HepG2 (cell line): ENCODE measurements around the gene HACD1. TPM values are rescaled to one million over a fixed set of nuclear protein-coding genes. Genes with fewer than 3 reads are reported as not detected.

Experiments
- ATAC-seq: fragments of 200-7000 bp; cut with Tn5 transposase; 3 replicates; pipeline ENCODE4 v1.9.1; 2020; ENCODE audit warnings: mild to moderate bottlenecking, moderate library complexity
- BruUV-seq: library from RNA; stranded (reverse); fragments of 400-500 nt; replicated peaks from 2 replicates; lab custom pipeline; 2021; lab: Mats Ljungman, UMichigan
- CTCF ChIA-PET: fragments of 300-600 bp; formaldehyde crosslinking; extraction: SDS; loops from one replicate; lab custom pipeline; 2021; ENCODE audit warnings: low total read pairs, inconsistent platforms, low intra/inter-chr PET ratio; lab: Yijun Ruan, JAX
- POLR2A ChIA-PET: fragments of 350-600 bp; sonication (Branson Sonifier 250); formaldehyde crosslinking; loops from one replicate; lab custom pipeline; 2020; ENCODE audit warnings: antibody characterized with exemption, inconsistent platforms; lab: Yijun Ruan, JAX
- DNase-seq: peaks from one replicate; pipeline ENCODE4 v3.0.0-alpha.2; 2015; ENCODE audit warnings: low spot score
- FAIRE-seq: peaks from 3 replicates; lab custom pipeline; 2011; peaks lifted over from hg19 to GRCh38; lab: Jason Lieb, UNC
- H2AFZ ChIP-seq: one replicate; pipeline ENCODE4 v1.6.1; 2011; ENCODE audit warnings: low read length, inconsistent platforms
- H3K27ac ChIP-seq: fragments of 300-600 bp; 3 replicates; pipeline ENCODE4 v1.8.0; 2011; ENCODE audit warnings: mixed run types, mild to moderate bottlenecking, mixed read lengths, low read length, inconsistent platforms; ENCODE audit not compliant: insufficient read depth; ENCODE audit errors: extremely low read length
- H3K27me3 ChIP-seq, 2 experiments: fragments of 200-600 bp in 1 of 2; 2 replicates in 1 of 2; 3 replicates in 1 of 2; pipeline versions ENCODE4 v1.6.0 to v1.8.0; 2011; ENCODE audit warnings: low read length in 2 of 2, mild to moderate bottlenecking in 2 of 2, moderate library complexity in 2 of 2, inconsistent platforms in 1 of 2; ENCODE audit not compliant: insufficient read depth in 2 of 2, control insufficient read depth in 1 of 2
- H3K36me3 ChIP-seq, 2 experiments: fragments of 200-600 bp in 1 of 2; replicated peaks in 1 of 2; 2 replicates in 1 of 2; 3 replicates in 1 of 2; pipeline versions ENCODE4 v1.5.1 to v1.8.0; 2011; ENCODE audit warnings: low read length in 2 of 2, inconsistent platforms in 1 of 2; ENCODE audit not compliant: insufficient read depth in 2 of 2, control insufficient read depth in 1 of 2
- H3K4me1 ChIP-seq: 2 replicates; pipeline ENCODE4 v1.5.1; 2012; ENCODE audit warnings: low read length, inconsistent platforms; ENCODE audit not compliant: insufficient read depth
- H3K4me2 ChIP-seq: 2 replicates; pipeline ENCODE4 v1.6.0; 2011; ENCODE audit warnings: low read depth, low read length, inconsistent platforms
- H3K4me3 ChIP-seq, 3 experiments: fragments of 200-600 bp in 1 of 3; sonication (generic), shearing (Covaris generic) in 1 of 3; replicated peaks in 1 of 3; 2 replicates each; pipeline ENCODE4 v1.5.1; 2011 to 2016; ENCODE audit warnings: low read length in 3 of 3, inconsistent platforms in 2 of 3, low read depth in 2 of 3, mild to moderate bottlenecking in 2 of 3, control low read depth in 1 of 3, mixed read lengths in 1 of 3; ENCODE audit not compliant: insufficient read depth in 1 of 3
- H3K79me2 ChIP-seq: one replicate; pipeline ENCODE4 v1.6.1; 2011; ENCODE audit warnings: low read length, inconsistent platforms; ENCODE audit not compliant: insufficient read depth
- H3K9ac ChIP-seq: 2 replicates; pipeline ENCODE4 v1.6.0; 2011; ENCODE audit warnings: mild to moderate bottlenecking, low read depth, low read length, inconsistent platforms; ENCODE audit not compliant: insufficient read depth
- H3K9me3 ChIP-seq: 2 replicates; pipeline ENCODE4 v1.5.1; 2012; ENCODE audit warnings: mild to moderate bottlenecking, low read length
- H4K20me1 ChIP-seq: 2 replicates; pipeline ENCODE4 v1.6.0; 2011; ENCODE audit warnings: inconsistent platforms, mild to moderate bottlenecking, low read length, moderate library complexity; ENCODE audit not compliant: insufficient read depth
- HOXA9 ChIP-seq: sonication (generic); formaldehyde crosslinking; IDR thresholded peaks from 2 replicates; pipeline ENCODE4 v1.8.1; 2022; ENCODE audit warnings: missing genetic modification reagents, mild to moderate bottlenecking, moderate library complexity, borderline replicate concordance
- KLF13 ChIP-seq: sonication (generic); formaldehyde crosslinking; IDR thresholded peaks from 2 replicates; pipeline ENCODE4 v1.4.0; 2020; ENCODE audit warnings: mild to moderate bottlenecking, missing genetic modification reagents
- NKX3-1 ChIP-seq: sonication (generic); formaldehyde crosslinking; IDR thresholded peaks from 2 replicates; pipeline ENCODE4 v1.5.0; 2020; ENCODE audit warnings: missing genetic modification reagents
- U2AF1 ChIP-seq: fragments of 200-400 bp; formaldehyde crosslinking; optimal IDR thresholded peaks from 2 replicates; pipeline ENCODE3; 2017; ENCODE audit warnings: mild to moderate bottlenecking, low read depth, low read length
- ZBTB38 ChIP-seq: sonication (generic); formaldehyde crosslinking; IDR thresholded peaks from 2 replicates; pipeline ENCODE4 v1.5.1; 2020; ENCODE audit warnings: mild to moderate bottlenecking, missing genetic modification reagents
- ZC3H4 ChIP-seq: sonication (generic); formaldehyde crosslinking; IDR thresholded peaks from 2 replicates; pipeline ENCODE4 v1.4.0; 2020; ENCODE audit warnings: missing genetic modification reagents, borderline replicate concordance
- ZNF230 ChIP-seq: sonication (generic); formaldehyde crosslinking; IDR thresholded peaks from 2 replicates; pipeline ENCODE4 v1.4.0; 2020; ENCODE audit warnings: mild to moderate bottlenecking, missing genetic modification reagents
- ZNF33B ChIP-seq: sonication (generic); formaldehyde crosslinking; IDR thresholded peaks from 2 replicates; pipeline ENCODE4 v1.5.1; 2020; ENCODE audit warnings: mild to moderate bottlenecking, missing genetic modification reagents
- ZNF451 ChIP-seq: sonication (generic); formaldehyde crosslinking; IDR thresholded peaks from 2 replicates; pipeline ENCODE4 v1.5.0; 2020; ENCODE audit warnings: mild to moderate bottlenecking, missing genetic modification reagents
- WGBS: methylation state at CpG from one replicate; pipeline ENCODE4 v1.1.6; 2017; ENCODE audit warnings: low lambda C conversion rate; 5-methylcytosine and 5-hydroxymethylcytosine counted together
- in situ Hi-C: cut with HindIII; loops from 2 replicates; pipeline ENCODE4 v1.10.0; 2017; ENCODE audit warnings: low pct_unique_long_range_greater_than_20kb; ENCODE audit not compliant: extremely low pct_ligation_motif_present
- intact Hi-C: fragments of 100-400 bp; cut with micrococcal nuclease; formaldehyde crosslinking; loops from one replicate; pipeline ENCODE4 v1.10.0; 2022; ENCODE audit not compliant: unreplicated experiment
- polyA plus RNA-seq, 8 experiments: library from polyadenylated mRNA; depleted of rRNA in 3 of 8; stranded (reverse) in 7 of 8; unstranded in 1 of 8; fragments of >200 nt; fragmentation: Illumina TruSeq in 4 of 8; extraction: Trizol in 4 of 8; gene quantifications; 2 replicates each; pipeline versions ENCODE4 v1.2.1 to v1.2.3, GENCODE V29; 2011 to 2016; ENCODE audit warnings: low read depth in 4 of 8, missing spikeins in 1 of 8, mixed read lengths in 1 of 8; ENCODE audit not compliant: insufficient read depth in 1 of 8
- total RNA-seq, 5 experiments: library from RNA; depleted of rRNA; stranded (reverse); fragments of >200 nt; fragmentation: Illumina TruSeq; extraction: Trizol; gene quantifications; 2 replicates each; pipeline ENCODE4 v1.2.3, GENCODE V29; 2016; ENCODE audit warnings: low read depth in 1 of 5
- TF ChIP-seq, protein P1 (sequence below): sonication (generic); formaldehyde crosslinking; IDR thresholded peaks from 2 replicates; pipeline ENCODE4 v1.5.0; 2020; ENCODE audit warnings: missing genetic modification reagents, mild to moderate bottlenecking, borderline replicate concordance
- TF ChIP-seq, protein P2 (sequence below): sonication (generic); formaldehyde crosslinking; IDR thresholded peaks from 2 replicates; pipeline ENCODE4 v1.4.0; 2020; ENCODE audit warnings: missing genetic modification reagents

The HACD1 gene
- total and polyA plus RNA-seq, 2 of the 13 experiments (the other 11 are each of a cell fraction or from before 2014, with no cell fraction given): 43.4 to 47.6 TPM

DNA sequence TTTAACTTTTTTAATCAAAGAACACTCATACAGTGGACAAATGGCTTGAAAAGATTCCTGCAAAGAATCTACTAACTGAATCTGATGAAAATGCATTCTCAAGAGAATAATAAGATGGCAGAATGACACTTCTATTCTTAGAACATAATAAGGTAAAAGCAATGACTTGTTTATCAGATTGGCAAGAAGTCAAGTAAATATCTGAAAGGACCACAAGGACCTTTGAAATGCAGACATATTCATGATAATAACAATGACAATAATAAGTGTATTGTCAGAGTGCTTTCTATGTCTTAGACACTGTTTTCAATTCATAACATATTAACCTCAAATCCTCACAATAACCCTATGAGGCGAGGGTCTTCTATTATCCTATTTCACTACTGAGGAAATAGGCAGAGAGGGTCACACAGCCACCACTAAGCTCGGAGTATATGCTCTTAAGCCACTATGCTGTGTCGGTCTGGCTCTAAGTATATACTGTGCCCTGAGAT lies 10.6 kb downstream of the HACD1 start:
- Histone ChIP-seq H2AFZ (no peak overlapping the region), H3K36me3 (no peaks in the 10 kb centered on the region), H4K20me1 (no peaks in the 10 kb centered on the region; the same call in 1 of the 2 replicates), H3K4me1 (no peaks in the 10 kb centered on the region), H3K4me3 (no peak overlapping the region), H3K27me3 (no peaks in the 10 kb centered on the region), H3K27ac (no peak overlapping the region), H3K9me3 (no peaks in the 10 kb centered on the region), H3K4me2 (no peak overlapping the region), H3K79me2 (no peaks in the 10 kb centered on the region), H3K9ac (no peak overlapping the region)
- in situ Hi-C loops: loop anchor here (5.0 to 25.0 kb wide), 3 partner anchors 136 to 608 kb away; no protein-coding TSS in a partner anchor
- TF ChIP-seq ZNF451 (CRISPR knock-in tag): no peak
- TF ChIP-seq U2AF1: no peak
- TF ChIP-seq KLF13 (CRISPR knock-in tag): no peak
- TF ChIP-seq, protein P1, sequence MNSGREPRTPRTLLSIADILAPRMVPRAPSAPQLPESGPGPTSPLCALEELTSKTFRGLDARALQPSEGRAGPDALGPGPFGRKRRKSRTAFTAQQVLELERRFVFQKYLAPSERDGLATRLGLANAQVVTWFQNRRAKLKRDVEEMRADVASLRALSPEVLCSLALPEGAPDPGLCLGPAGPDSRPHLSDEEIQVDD (CRISPR knock-in tag): no peak
- no peak for TF ChIP-seq NKX3-1 (CRISPR knock-in tag)
- no peak for TF ChIP-seq ZNF33B (CRISPR knock-in tag)
- TF ChIP-seq, protein P2, sequence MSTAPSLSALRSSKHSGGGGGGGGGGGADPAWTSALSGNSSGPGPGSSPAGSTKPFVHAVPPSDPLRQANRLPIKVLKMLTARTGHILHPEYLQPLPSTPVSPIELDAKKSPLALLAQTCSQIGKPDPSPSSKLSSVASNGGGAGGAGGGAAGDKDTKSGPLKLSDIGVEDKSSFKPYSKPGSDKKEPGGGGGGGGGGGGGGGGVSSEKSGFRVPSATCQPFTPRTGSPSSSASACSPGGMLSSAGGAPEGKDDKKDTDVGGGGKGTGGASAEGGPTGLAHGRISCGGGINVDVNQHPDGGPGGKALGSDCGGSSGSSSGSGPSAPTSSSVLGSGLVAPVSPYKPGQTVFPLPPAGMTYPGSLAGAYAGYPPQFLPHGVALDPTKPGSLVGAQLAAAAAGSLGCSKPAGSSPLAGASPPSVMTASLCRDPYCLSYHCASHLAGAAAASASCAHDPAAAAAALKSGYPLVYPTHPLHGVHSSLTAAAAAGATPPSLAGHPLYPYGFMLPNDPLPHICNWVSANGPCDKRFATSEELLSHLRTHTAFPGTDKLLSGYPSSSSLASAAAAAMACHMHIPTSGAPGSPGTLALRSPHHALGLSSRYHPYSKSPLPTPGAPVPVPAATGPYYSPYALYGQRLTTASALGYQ: no peak
- no peak for TF ChIP-seq ZNF230 (CRISPR knock-in tag)
- no peak for TF ChIP-seq ZBTB38 (CRISPR knock-in tag)
- TF ChIP-seq HOXA9: no peak
- TF ChIP-seq ZC3H4 (CRISPR knock-in tag): no peak
- intact Hi-C loops: loop anchor here (1.0 to 10.0 kb wide), 3 partner anchors 137 to 608 kb away; no protein-coding TSS in a partner anchor
- POLR2A ChIA-PET: no interaction called here
- BruUV-seq: no TSS peak
- CTCF ChIA-PET: interaction anchor here (1.1 to 2.7 kb wide), 3 partner anchors 136 to 498 kb away, joined by 3 to 43 read pairs (median 17); no protein-coding TSS in a partner anchor
- WGBS: 92% methylated on average over 3 of the region's 3 CpGs
- ATAC-seq: no peak
- DNase-seq: no peak
- no peak for FAIRE-seq
